ENCODE measurements around the gene GPC6. TPM values are rescaled to one million over a fixed set of nuclear protein-coding genes. Genes with fewer than 3 reads are reported as not detected.

The GPC6 gene
- total and polyA plus RNA-seq, 4 donors: 5.9 to 29.1 (median 18.2) TPM

DNA sequence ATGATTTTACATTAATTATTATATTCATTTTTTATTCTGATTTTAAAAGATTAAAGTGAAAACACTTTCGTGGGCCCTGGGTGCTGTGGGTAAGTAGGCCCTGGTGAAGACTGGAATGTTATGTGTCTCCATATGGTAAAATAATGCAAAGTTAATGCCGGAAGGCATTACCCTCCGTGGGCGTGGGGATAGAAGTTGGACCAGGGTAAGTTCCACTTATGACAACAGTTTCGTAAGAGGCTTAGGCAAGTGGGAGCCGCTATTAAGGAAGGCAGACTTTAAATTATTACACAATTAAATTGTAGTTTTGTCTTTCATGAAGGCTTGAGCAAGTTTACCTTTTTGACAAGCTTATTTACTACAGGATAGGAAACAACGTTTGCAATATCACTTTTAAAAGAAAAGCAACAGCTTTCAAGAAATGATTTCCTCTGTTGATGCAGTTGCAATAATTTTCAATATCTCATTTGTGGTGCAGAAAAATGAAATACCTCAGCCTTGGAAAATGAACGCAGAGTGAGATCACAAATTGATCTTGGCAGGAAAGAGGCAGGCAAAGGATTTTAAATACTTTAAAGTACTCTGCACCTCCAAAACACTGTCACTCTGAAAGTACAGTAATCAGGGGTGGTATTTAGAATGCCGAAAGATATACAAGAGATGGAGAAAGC, 942.3 kb downstream of the GPC6 start:
- no peak overlapping the region for H3K4me3 ChIP-seq (ENCODE audit: low read depth in 1 of 3, low read length in 3 of 3)
- DNase-seq (ENCODE audit: low spot score): no peak
- no peaks in the 10 kb centered on the region for H3K36me3 ChIP-seq (ENCODE audit: control insufficient read depth in 4 of 4, insufficient read depth in 3 of 4, low read depth in 1 of 4, low read length in 3 of 4)
- H3K4me1 ChIP-seq (ENCODE audit: control insufficient read depth in 4 of 4, insufficient read depth in 4 of 4, low read length in 3 of 4): peaks cover 7 to 28% (median 24%) of the 10 kb centered on the region in 4 donors
- H3K9me3 ChIP-seq (ENCODE audit: control insufficient read depth in 4 of 4, low read length in 3 of 4): no peaks in the 10 kb centered on the region
- no peaks in the 10 kb centered on the region for H3K27me3 ChIP-seq (ENCODE audit: control insufficient read depth in 4 of 4, insufficient read depth in 4 of 4, low read length in 3 of 4)
- WGBS: 43% methylated on average over 9 of the region's 9 CpGs
- TF ChIP-seq YY1 (IDR thresholded peaks at IDR 0.05) (no peak), RAD21 (IDR thresholded peaks at IDR 0.05) (peak in 1 of 2 donors; percentile 24), RXRA (IDR thresholded peaks at IDR 0.05) (peak in 1 of 2 donors; percentile 52), GABPA (IDR thresholded peaks at IDR 0.05 in 1 of 2, conservative IDR thresholded peaks at IDR 0.05 in 1 of 2) (no peak), JUND (IDR thresholded peaks at IDR 0.05) (no peak), SP1 (IDR thresholded peaks at IDR 0.05) (peak; percentile 36), FOXA1 (IDR thresholded peaks at IDR 0.05) (no peak), FOXA2 (IDR thresholded peaks at IDR 0.05) (peak; percentile 15), NR2F2 (IDR thresholded peaks at IDR 0.05) (no peak), EGR1 (IDR thresholded peaks at IDR 0.05; ENCODE audit: low read depth in 2 of 2) (peak; percentile 28 to 52), HNF4A (conservative IDR thresholded peaks at IDR 0.05) (peak; percentile 74 to 88), TAF1 (conservative IDR thresholded peaks at IDR 0.05) (no peak), HNF4G (IDR thresholded peaks at IDR 0.05) (peak; percentile 57)
- TF ChIP-seq, protein P1, sequence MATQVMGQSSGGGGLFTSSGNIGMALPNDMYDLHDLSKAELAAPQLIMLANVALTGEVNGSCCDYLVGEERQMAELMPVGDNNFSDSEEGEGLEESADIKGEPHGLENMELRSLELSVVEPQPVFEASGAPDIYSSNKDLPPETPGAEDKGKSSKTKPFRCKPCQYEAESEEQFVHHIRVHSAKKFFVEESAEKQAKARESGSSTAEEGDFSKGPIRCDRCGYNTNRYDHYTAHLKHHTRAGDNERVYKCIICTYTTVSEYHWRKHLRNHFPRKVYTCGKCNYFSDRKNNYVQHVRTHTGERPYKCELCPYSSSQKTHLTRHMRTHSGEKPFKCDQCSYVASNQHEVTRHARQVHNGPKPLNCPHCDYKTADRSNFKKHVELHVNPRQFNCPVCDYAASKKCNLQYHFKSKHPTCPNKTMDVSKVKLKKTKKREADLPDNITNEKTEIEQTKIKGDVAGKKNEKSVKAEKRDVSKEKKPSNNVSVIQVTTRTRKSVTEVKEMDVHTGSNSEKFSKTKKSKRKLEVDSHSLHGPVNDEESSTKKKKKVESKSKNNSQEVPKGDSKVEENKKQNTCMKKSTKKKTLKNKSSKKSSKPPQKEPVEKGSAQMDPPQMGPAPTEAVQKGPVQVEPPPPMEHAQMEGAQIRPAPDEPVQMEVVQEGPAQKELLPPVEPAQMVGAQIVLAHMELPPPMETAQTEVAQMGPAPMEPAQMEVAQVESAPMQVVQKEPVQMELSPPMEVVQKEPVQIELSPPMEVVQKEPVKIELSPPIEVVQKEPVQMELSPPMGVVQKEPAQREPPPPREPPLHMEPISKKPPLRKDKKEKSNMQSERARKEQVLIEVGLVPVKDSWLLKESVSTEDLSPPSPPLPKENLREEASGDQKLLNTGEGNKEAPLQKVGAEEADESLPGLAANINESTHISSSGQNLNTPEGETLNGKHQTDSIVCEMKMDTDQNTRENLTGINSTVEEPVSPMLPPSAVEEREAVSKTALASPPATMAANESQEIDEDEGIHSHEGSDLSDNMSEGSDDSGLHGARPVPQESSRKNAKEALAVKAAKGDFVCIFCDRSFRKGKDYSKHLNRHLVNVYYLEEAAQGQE (IDR thresholded peaks at IDR 0.05): no peak
- TF ChIP-seq, protein P2, sequence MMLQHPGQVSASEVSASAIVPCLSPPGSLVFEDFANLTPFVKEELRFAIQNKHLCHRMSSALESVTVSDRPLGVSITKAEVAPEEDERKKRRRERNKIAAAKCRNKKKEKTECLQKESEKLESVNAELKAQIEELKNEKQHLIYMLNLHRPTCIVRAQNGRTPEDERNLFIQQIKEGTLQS (IDR thresholded peaks at IDR 0.05): peak; percentile 21
- TF ChIP-seq, protein P3, sequence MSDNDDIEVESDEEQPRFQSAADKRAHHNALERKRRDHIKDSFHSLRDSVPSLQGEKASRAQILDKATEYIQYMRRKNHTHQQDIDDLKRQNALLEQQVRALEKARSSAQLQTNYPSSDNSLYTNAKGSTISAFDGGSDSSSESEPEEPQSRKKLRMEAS (IDR thresholded peaks at IDR 0.05): no peak
- TF ChIP-seq, protein P4, sequence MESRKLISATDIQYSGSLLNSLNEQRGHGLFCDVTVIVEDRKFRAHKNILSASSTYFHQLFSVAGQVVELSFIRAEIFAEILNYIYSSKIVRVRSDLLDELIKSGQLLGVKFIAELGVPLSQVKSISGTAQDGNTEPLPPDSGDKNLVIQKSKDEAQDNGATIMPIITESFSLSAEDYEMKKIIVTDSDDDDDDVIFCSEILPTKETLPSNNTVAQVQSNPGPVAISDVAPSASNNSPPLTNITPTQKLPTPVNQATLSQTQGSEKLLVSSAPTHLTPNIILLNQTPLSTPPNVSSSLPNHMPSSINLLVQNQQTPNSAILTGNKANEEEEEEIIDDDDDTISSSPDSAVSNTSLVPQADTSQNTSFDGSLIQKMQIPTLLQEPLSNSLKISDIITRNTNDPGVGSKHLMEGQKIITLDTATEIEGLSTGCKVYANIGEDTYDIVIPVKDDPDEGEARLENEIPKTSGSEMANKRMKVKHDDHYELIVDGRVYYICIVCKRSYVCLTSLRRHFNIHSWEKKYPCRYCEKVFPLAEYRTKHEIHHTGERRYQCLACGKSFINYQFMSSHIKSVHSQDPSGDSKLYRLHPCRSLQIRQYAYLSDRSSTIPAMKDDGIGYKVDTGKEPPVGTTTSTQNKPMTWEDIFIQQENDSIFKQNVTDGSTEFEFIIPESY (IDR thresholded peaks at IDR 0.05): peak; percentile 13
- TF ChIP-seq, protein P5, sequence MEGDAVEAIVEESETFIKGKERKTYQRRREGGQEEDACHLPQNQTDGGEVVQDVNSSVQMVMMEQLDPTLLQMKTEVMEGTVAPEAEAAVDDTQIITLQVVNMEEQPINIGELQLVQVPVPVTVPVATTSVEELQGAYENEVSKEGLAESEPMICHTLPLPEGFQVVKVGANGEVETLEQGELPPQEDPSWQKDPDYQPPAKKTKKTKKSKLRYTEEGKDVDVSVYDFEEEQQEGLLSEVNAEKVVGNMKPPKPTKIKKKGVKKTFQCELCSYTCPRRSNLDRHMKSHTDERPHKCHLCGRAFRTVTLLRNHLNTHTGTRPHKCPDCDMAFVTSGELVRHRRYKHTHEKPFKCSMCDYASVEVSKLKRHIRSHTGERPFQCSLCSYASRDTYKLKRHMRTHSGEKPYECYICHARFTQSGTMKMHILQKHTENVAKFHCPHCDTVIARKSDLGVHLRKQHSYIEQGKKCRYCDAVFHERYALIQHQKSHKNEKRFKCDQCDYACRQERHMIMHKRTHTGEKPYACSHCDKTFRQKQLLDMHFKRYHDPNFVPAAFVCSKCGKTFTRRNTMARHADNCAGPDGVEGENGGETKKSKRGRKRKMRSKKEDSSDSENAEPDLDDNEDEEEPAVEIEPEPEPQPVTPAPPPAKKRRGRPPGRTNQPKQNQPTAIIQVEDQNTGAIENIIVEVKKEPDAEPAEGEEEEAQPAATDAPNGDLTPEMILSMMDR (IDR thresholded peaks at IDR 0.05; ENCODE audit: low read depth, low read length, missing input control): no peak
- no peak overlapping the region for H3K9ac ChIP-seq (ENCODE audit: low read depth in 1 of 2, low read length in 2 of 2)
- no peak overlapping the region for H3K27ac ChIP-seq (ENCODE audit: low read depth in 1 of 2, low read length in 2 of 2)

All from liver (tissue), 9 donors.